Caki2 (cell line): Measurements from ENCODE around the gene CEBPZ. TPM values are rescaled to one million over a fixed set of nuclear protein-coding genes. Genes with fewer than 3 reads are reported as not detected.

Source experiments
- total RNA-seq: library from RNA; depleted of rRNA; stranded (reverse); fragments of >200 nt; shearing (Covaris generic); gene quantifications from 2 replicates; pipeline ENCODE4 v1.2.3, GENCODE V29; 2014; ENCODE audit warnings: low replicate concordance; rRNA removed

CEBPZ gene
- total RNA-seq, 1 experiment from 2014 or later = 31.9 TPM

Other genes with a start within 250 kb of the CEBPZ start
- 2.8 and 5.8 TPM in 2 replicates for gene HEATR5B, start 147.2 kb downstream of the CEBPZ start, total RNA-seq
- 2.1 and 3.9 TPM in 2 replicates for gene GPATCH11, start 147.1 kb downstream of the CEBPZ start, total RNA-seq
- 16.8 and 17.0 TPM in 2 replicates for gene EIF2AK2, start 74.6 kb downstream of the CEBPZ start, total RNA-seq
- gene SULT6B1, start 42.9 kb downstream of the CEBPZ start, total RNA-seq = not detected in 2 replicates
- 22.1 and 25.8 TPM in 2 replicates for gene CEBPZOS, start 35.1 kb downstream of the CEBPZ start, total RNA-seq
- 17.1 and 19.2 TPM in 2 replicates for gene NDUFAF7, start 62 bp upstream of the CEBPZ start, total RNA-seq
- gene PRKD3, start 93.2 kb upstream of the CEBPZ start, total RNA-seq = 8.4 and 32.7 TPM in 2 replicates
- 8.5 and 12.1 TPM in 2 replicates for gene QPCT, start 113.0 kb upstream of the CEBPZ start, total RNA-seq